ENCODE results near the gene MLXIPL.

Gene MLXIPL
- 0 reads per million in 3 donors for total RNA-seq

GRCh38 chr7:73623798-73624668 is at the start of gene MLXIPL:
TSS of gene MLXIPL (minus strand) at chr7:73624522. CDS start at chr7:73624492, 30 bp downstream.
- peak within 1 kb of the TSS; percentile 51 for H3K4me3 ChIP-seq (ENCODE audit: insufficient read depth, low read depth, low read length, poor library complexity, severe bottlenecking)
- H3K27me3 ChIP-seq (replicated peaks; ENCODE audit: control insufficient read depth, insufficient read depth, low read length, poor library complexity, severe bottlenecking): peaks cover 42% of the 10 kb centered on the region
- peak; percentile 31 to 46 (median 45) for DNase-seq
- no peaks in the 10 kb centered on the region for H3K36me3 ChIP-seq (ENCODE audit: control insufficient read depth, insufficient read depth, low read length)
- peaks cover 11% of the 10 kb centered on the region for H3K4me1 ChIP-seq (ENCODE audit: control insufficient read depth, insufficient read depth, low read length, poor library complexity, severe bottlenecking)
- H3K27ac ChIP-seq (ENCODE audit: insufficient read depth, low read length, poor library complexity, severe bottlenecking): no peak within 1 kb of the TSS
- no peaks in the 10 kb centered on the region for H3K9me3 ChIP-seq (ENCODE audit: control insufficient read depth, low read length)

GRCh38 chr7:73671857-73672445 is 47.6 kb upstream of the MLXIPL start:
- H3K9me3 ChIP-seq (ENCODE audit: control insufficient read depth, low read length): no peaks in the 10 kb centered on the region
- peaks cover 11% of the 10 kb centered on the region for H3K27me3 ChIP-seq (replicated peaks; ENCODE audit: control insufficient read depth, insufficient read depth, low read length, poor library complexity, severe bottlenecking)
- no peak overlapping the region for H3K27ac ChIP-seq (ENCODE audit: insufficient read depth, low read length, poor library complexity, severe bottlenecking)
- peaks cover 10% of the 10 kb centered on the region for H3K4me1 ChIP-seq (ENCODE audit: control insufficient read depth, insufficient read depth, low read length, poor library complexity, severe bottlenecking)
- DNase-seq: no peak
- H3K4me3 ChIP-seq (ENCODE audit: insufficient read depth, low read depth, low read length, poor library complexity, severe bottlenecking): no peak overlapping the region
- H3K36me3 ChIP-seq (ENCODE audit: control insufficient read depth, insufficient read depth, low read length): no peaks in the 10 kb centered on the region

- Histone ChIP-seq H3K4me1 (ENCODE audit: control insufficient read depth, insufficient read depth, low read length, poor library complexity, severe bottlenecking) (peaks cover 10% of the 10 kb centered on the region), H3K36me3 (ENCODE audit: control insufficient read depth, insufficient read depth, low read length) (no peaks in the 10 kb centered on the region), H3K27ac (ENCODE audit: insufficient read depth, low read length, poor library complexity, severe bottlenecking) (no peak overlapping the region), H3K4me3 (ENCODE audit: insufficient read depth, low read depth, low read length, poor library complexity, severe bottlenecking) (no peak overlapping the region), H3K27me3 (replicated peaks; ENCODE audit: control insufficient read depth, insufficient read depth, low read length, poor library complexity, severe bottlenecking) (peaks cover 11% of the 10 kb centered on the region), H3K9me3 (ENCODE audit: control insufficient read depth, low read length) (no peaks in the 10 kb centered on the region)
- no peak for DNase-seq
These were observed 47.0 kb upstream of the MLXIPL start for GRCh38 chr7:73671322-73671661.

- no peak overlapping the region for H3K27ac ChIP-seq (ENCODE audit: insufficient read depth, low read length, poor library complexity, severe bottlenecking)
- peaks cover 10% of the 10 kb centered on the region for H3K4me1 ChIP-seq (ENCODE audit: control insufficient read depth, insufficient read depth, low read length, poor library complexity, severe bottlenecking)
- no peaks in the 10 kb centered on the region for H3K36me3 ChIP-seq (ENCODE audit: control insufficient read depth, insufficient read depth, low read length)
- peaks cover 11% of the 10 kb centered on the region for H3K27me3 ChIP-seq (replicated peaks; ENCODE audit: control insufficient read depth, insufficient read depth, low read length, poor library complexity, severe bottlenecking)
- no peaks in the 10 kb centered on the region for H3K9me3 ChIP-seq (ENCODE audit: control insufficient read depth, low read length)
- no peak for DNase-seq
- no peak overlapping the region for H3K4me3 ChIP-seq (ENCODE audit: insufficient read depth, low read depth, low read length, poor library complexity, severe bottlenecking)
These were observed 45.6 kb upstream of the MLXIPL start for GRCh38 chr7:73669858-73670385.

- no peaks in the 10 kb centered on the region for H3K9me3 ChIP-seq (ENCODE audit: control insufficient read depth, low read length)
- no peak overlapping the region for H3K4me3 ChIP-seq (ENCODE audit: insufficient read depth, low read depth, low read length, poor library complexity, severe bottlenecking)
- DNase-seq: no peak
- peaks cover 11% of the 10 kb centered on the region for H3K27me3 ChIP-seq (replicated peaks; ENCODE audit: control insufficient read depth, insufficient read depth, low read length, poor library complexity, severe bottlenecking)
- H3K27ac ChIP-seq (ENCODE audit: insufficient read depth, low read length, poor library complexity, severe bottlenecking): no peak overlapping the region
- no peaks in the 10 kb centered on the region for H3K36me3 ChIP-seq (ENCODE audit: control insufficient read depth, insufficient read depth, low read length)
- peaks cover 10% of the 10 kb centered on the region for H3K4me1 ChIP-seq (ENCODE audit: control insufficient read depth, insufficient read depth, low read length, poor library complexity, severe bottlenecking)
These were observed 45.0 kb upstream of the MLXIPL start for GRCh38 chr7:73669288-73669701.

- Histone ChIP-seq H3K4me3 (ENCODE audit: insufficient read depth, low read depth, low read length, poor library complexity, severe bottlenecking) (no peak overlapping the region), H3K4me1 (ENCODE audit: control insufficient read depth, insufficient read depth, low read length, poor library complexity, severe bottlenecking) (peaks cover 10% of the 10 kb centered on the region)
- no peak for DNase-seq
These were observed 44.5 kb upstream of the MLXIPL start for GRCh38 chr7:73668886-73669230.

GRCh38 chr7:73668103-73668885 is 44.0 kb upstream of the MLXIPL start:
- DNase-seq: no peak
- Histone ChIP-seq H3K27ac (ENCODE audit: insufficient read depth, low read length, poor library complexity, severe bottlenecking) (no peak overlapping the region), H3K27me3 (replicated peaks; ENCODE audit: control insufficient read depth, insufficient read depth, low read length, poor library complexity, severe bottlenecking) (peaks cover 11% of the 10 kb centered on the region), H3K4me1 (ENCODE audit: control insufficient read depth, insufficient read depth, low read length, poor library complexity, severe bottlenecking) (peaks cover 10% of the 10 kb centered on the region), H3K4me3 (ENCODE audit: insufficient read depth, low read depth, low read length, poor library complexity, severe bottlenecking) (peak overlapping the region; percentile 37), H3K9me3 (ENCODE audit: control insufficient read depth, low read length) (no peaks in the 10 kb centered on the region), H3K36me3 (ENCODE audit: control insufficient read depth, insufficient read depth, low read length) (no peaks in the 10 kb centered on the region)

More at GRCh38 chr7:73668886-73669230, 44.5 kb upstream of the MLXIPL start:
- Histone ChIP-seq H3K36me3 (ENCODE audit: control insufficient read depth, insufficient read depth, low read length) (no peaks in the 10 kb centered on the region), H3K27ac (ENCODE audit: insufficient read depth, low read length, poor library complexity, severe bottlenecking) (no peak overlapping the region), H3K9me3 (ENCODE audit: control insufficient read depth, low read length) (no peaks in the 10 kb centered on the region), H3K27me3 (replicated peaks; ENCODE audit: control insufficient read depth, insufficient read depth, low read length, poor library complexity, severe bottlenecking) (peaks cover 11% of the 10 kb centered on the region)

GRCh38 chr7:73667344-73668102 is 43.2 kb upstream of the MLXIPL start, which contains the start of gene VPS37D:
TSS of gene VPS37D (plus strand) at chr7:73667831. CDS start at chr7:73667959, 128 bp downstream.
- DNase-seq: peak; percentile 83 to 90 (median 90)
- H3K4me3 ChIP-seq (ENCODE audit: insufficient read depth, low read depth, low read length, poor library complexity, severe bottlenecking): peak within 1 kb of the TSS; percentile 38
- H3K27ac ChIP-seq (ENCODE audit: insufficient read depth, low read length, poor library complexity, severe bottlenecking): no peak within 1 kb of the TSS
- no peaks in the 10 kb centered on the region for H3K9me3 ChIP-seq (ENCODE audit: control insufficient read depth, low read length)
- peaks cover 10% of the 10 kb centered on the region for H3K4me1 ChIP-seq (ENCODE audit: control insufficient read depth, insufficient read depth, low read length, poor library complexity, severe bottlenecking)
- no peaks in the 10 kb centered on the region for H3K36me3 ChIP-seq (ENCODE audit: control insufficient read depth, insufficient read depth, low read length)
- peaks cover 11% of the 10 kb centered on the region for H3K27me3 ChIP-seq (replicated peaks; ENCODE audit: control insufficient read depth, insufficient read depth, low read length, poor library complexity, severe bottlenecking)

GRCh38 chr7:73663033-73663432 is 38.7 kb upstream of the MLXIPL start:
- no peak overlapping the region for H3K27ac ChIP-seq (ENCODE audit: insufficient read depth, low read length, poor library complexity, severe bottlenecking)
- H3K4me3 ChIP-seq (ENCODE audit: insufficient read depth, low read depth, low read length, poor library complexity, severe bottlenecking): no peak overlapping the region
- H3K9me3 ChIP-seq (ENCODE audit: control insufficient read depth, low read length): no peaks in the 10 kb centered on the region
- no peaks in the 10 kb centered on the region for H3K36me3 ChIP-seq (ENCODE audit: control insufficient read depth, insufficient read depth, low read length)
- no peaks in the 10 kb centered on the region for H3K27me3 ChIP-seq (replicated peaks; ENCODE audit: control insufficient read depth, insufficient read depth, low read length, poor library complexity, severe bottlenecking)
- peaks cover 3% of the 10 kb centered on the region for H3K4me1 ChIP-seq (ENCODE audit: control insufficient read depth, insufficient read depth, low read length, poor library complexity, severe bottlenecking)
- no peak for DNase-seq

Measured in effector memory CD4-positive, alpha-beta T cell (primary cell).